Kidney glomerular epithelial cell (primary cell): ENCODE results near the gene RPL36AL.

Experiments
- DNase-seq: peaks from one replicate; lab custom pipeline; 2025; lab: John Stamatoyannopoulos, UW

The RPL36AL gene

GRCh38 chr14:49581209-49582112 is 39.0 kb downstream of the RPL36AL start:
- no peak for DNase-seq

GRCh38 chr14:49579841-49580240 is 40.6 kb downstream of the RPL36AL start:
- no peak for DNase-seq

- DNase-seq, result no peak
Observed at GRCh38 chr14:49578141-49578540, 42.3 kb downstream of the RPL36AL start.

GRCh38 chr14:49574038-49574437 is 46.4 kb downstream of the RPL36AL start:
- DNase-seq, result no peak

GRCh38 chr14:49569281-49569680 is 51.1 kb downstream of the RPL36AL start:
- DNase-seq, result no peak
